NCI-H2227 (cell line): ENCODE data around the gene NCEH1.
"Not testable (repeated sequence)": the region's sequence is repeated elsewhere in the genome, so short reads cannot be mapped to it uniquely, and the experiment has no call there.

ENCODE experiments used
- DNase-seq: peaks from one replicate; lab custom pipeline; 2025; ENCODE audit not compliant: unreplicated experiment; lab: John Stamatoyannopoulos, UW

Gene NCEH1

DNA sequence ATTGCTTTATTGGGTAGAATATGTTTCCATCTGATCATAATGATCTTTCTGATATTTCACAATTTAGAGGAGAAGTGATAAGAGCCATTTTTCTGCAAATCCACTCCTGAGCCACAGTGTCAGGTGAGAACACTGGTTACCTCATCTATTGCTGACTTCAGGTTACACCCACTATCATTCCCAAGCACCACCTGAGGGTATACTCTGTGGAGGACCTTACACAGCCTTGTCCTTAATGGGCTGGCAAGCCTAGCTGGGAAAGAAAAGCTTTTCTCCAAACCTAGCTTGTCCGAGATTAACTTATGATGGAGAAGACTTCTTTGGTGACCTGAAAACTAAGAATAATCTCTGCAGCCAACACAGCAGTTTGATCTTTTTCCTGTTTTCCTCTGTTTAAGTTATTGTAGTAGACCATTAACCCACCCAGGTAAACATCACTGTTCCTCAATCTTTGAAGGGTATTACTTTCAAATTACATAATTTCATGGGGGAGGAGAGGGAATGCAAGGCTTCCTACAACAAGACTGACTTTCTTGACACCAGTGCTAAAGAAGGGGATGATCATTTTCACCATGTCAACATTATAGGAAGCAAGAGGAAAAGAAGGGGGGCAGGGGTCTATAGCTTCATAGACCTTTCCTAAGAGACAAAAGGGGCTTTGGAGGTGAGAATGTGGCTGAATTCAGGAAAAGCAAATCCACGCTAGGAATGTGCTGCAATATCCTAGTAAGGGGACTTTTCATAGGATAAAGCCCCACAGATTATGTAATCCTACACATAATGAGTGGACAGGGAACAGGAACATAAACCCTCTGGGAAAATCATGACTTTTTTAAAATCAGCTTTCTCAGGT is 1.7 kb downstream of the NCEH1 start:
- no peak for DNase-seq

DNA sequence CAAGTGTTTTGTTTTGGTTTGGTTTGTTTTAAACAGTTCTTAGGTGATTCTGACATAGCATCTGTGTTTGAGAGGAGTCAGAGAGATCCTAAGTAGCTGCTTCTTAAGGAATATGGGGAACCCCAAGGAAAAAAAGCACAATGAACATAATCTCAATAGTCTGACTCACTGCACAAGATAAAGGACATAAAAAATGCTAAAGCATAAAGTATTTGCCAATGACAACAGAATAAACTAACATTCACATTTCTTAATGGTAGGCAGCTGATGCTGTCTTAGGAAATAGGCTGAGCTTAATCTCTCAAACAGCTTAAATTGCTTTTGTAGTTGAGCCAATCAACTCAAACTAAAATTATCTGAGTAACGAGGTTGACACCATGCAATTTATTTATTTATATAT is 2.9 kb downstream of the NCEH1 start:
- no peak for DNase-seq

DNA sequence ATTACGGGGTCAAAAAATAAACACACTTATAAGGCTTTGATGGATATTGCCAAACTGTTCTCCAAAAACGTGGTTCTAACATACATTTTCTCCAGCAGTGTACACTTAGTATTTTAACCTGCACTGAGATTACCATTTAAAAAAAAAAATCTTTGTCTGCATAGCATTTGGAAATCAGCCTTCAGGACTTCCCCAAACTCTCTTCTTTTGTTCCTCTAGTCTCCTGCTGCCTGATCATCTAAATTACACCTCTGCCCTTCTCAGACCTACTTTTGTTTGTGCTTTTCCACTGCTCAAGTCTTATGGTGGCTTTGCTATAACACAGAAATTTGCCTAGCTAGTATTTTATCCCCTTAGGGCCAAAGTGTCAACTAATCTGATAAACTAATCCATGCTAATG is 3.8 kb downstream of the NCEH1 start:
- DNase-seq, result no peak

DNA sequence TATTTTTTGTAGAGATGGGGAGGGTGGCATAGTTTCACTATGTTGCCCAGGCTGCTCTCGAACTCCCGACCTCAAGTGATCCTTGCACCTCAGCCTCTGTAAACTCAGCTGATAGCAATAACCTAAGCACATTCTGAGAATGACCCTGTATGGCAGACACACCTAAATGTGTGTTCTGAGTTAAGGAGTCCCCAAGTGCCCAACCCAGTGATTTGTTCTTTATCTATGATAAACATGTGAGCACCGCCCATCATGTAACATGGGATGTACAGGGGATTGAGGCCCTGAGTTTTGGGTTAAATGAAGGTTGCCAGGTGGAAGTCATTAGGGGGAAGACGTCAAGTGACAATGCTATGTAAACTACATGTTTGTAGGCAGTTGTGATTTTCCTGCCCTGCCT is 5.7 kb downstream of the NCEH1 start:
- DNase-seq, result no peak

DNA sequence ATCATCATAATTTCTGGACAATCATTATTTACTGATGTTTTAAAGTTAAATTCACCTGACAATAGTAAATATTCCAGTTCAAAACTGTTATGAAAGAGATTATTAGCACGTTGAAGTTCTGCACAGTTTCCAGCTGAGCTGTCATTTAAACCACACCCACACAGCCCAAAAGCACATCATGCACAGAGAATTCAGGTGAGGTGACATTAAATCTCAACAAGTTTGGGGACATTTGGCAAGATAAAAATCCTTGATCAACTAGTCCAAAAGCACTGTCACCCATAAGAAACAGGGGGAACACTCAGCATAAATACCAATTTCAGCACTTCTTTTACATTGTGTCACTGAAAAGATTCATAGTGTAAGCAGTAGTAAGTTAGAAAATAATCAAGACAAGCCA is 6.9 kb downstream of the NCEH1 start:
- no peak for DNase-seq

DNA sequence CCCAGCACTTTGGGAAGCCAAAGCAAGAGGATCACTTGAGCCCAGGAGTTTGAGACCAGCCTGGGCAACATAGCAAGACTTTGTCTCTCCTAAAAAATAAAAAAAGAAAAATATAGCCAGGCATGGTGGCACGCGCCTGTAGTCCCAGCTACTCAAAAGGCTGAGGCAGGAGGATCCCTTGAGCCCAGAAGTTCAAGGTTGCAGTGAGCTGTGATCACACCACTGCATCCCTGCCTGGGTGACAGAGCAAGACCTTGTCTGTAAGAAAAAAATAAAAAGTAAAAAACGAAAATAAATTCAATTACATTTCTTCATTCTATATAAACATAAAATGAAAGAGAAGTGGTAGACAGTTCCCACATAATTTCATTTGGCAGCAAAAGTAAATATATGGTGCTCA is 8.1 kb downstream of the NCEH1 start:
- not testable (repeated sequence) for DNase-seq

DNA sequence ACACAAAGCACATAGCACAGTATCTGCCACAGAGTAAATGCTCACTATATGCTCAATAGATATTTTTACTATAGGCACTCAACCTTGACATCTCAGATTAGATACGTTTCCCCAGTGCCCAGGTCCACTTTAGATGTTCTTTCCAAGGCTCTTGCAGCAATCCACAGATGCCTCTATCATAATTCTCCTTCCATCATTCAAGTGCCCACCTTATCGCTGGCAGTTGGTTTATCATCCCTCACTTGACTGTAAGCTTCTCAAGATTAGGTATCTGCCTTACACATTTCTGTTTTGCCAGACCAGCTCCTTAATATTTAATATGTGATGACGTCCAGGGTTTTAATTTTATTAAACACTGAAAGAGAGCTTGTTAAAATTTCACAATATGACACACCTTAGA is 8.6 kb downstream of the NCEH1 start:
- DNase-seq, result no peak

DNA sequence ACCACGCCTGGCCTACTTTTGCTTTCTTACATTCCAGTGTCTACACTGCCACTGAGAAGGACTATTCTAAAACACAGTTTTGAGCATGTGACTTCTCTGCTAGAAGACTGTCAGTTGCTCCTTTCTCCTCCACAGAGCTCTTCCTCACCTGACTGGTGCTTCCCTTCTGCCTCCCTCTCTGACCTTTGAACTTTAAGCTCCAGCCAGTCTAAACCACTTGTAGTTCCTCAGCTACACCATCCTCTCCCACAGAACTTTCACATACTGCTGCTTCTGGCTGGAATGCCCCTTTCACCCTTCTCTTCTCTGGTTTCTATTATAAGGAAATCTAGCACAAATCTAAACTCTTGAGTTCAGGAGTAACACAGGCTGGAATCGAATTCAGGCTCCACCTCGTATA is 9.1 kb downstream of the NCEH1 start:
- no peak for DNase-seq

DNA sequence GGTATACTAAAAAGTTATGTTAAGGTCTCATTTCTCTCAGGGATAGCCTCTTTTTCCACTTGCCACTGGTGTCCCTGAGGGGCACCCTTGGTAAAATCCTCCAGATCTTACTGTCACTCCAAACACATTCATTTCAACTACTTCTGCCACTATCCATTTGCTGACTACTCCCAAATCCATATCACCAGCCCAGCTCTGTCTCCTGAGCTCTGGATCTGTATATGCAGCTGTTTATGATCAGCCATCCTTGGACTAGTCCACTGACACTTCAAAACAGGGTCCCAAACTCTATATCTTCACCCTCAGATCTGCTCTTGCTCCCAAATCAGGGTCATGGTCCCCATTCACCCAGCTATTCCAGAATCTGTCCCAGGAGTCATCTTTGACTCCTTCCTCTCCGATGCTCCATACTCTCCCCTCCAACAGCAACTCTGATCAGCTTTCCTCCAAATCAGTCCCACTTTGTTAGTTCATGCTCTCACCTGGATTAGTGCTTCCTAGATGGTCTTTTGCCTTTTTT is 9.9 kb downstream of the NCEH1 start:
- DNase-seq, result no peak

DNA sequence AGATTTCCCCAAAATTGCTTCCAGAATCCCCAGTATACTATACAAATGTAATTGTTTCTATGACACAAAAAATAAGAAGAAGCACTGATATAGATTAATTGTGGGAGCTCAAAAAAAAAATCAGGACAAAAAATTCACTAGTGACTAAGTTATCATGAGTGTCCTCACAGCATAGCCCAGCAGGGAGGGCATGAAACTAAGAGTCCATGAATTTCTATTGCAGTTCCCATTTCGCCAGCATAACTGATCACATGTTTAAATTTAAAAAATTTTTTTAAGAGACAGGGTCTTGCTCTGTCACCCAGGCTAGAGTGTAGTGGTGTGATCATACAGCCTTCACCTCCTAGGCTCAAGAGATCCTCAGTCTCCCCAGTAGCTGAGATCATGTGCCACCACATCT is 10.6 kb downstream of the NCEH1 start:
- DNase-seq, result no peak

DNA sequence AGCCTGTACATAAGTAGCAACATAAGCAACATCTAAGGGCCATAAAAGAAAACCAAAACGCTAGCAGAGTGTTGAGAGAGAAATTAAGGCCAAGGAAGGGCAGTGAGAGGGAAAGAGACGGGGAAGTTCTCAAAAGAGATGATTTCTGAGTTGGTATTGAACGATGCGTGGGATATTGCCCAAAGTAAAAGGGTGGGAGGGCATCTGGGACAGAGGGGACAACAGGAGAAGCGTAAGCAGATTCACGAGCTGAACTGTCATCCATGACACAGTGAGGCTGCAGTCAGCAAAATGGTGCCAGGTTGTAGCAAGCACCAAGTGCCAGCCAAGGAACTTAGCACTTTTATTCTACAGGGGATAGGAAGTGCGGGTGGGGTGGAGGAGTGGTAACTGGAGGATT is 11.8 kb downstream of the NCEH1 start:
- DNase-seq, result no peak

DNA sequence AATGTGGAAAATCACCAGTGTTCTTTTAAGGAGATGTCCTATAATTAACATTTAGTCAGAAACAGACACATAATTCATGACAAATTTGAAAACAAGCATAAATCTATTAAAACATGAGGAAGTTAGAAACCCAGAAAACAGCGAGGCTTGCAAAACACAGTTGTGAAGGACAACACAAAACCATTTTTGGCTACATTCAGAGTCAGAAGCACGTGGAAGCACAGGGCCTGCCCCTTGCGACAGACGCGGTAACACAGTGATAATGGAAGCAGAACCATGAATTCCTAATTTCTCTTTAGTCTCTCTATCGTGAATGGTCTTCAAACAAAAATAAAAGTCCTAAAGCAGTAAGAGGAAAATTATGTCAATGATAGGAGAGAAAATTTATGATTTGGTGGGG is 12.2 kb downstream of the NCEH1 start:
- DNase-seq, result no peak

DNA sequence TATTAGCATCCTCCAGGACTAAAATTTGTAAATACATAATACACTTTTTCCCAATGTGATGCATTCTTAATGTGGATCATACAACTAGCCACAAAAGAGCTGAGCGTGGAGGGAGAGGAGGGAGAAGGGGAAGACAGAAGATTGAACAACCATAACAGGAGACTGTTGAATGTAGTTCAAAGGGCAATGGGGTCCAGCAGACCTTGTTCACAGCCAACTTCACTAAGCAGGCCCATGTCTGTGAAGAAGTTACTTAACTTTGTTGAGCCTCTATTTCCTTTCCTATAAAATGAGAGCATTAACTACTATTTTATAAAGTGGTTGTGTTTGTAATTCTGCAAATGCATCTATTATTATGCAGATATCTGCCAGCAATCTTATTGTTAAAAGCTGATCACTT is 13.3 kb downstream of the NCEH1 start:
- no peak for DNase-seq

DNA sequence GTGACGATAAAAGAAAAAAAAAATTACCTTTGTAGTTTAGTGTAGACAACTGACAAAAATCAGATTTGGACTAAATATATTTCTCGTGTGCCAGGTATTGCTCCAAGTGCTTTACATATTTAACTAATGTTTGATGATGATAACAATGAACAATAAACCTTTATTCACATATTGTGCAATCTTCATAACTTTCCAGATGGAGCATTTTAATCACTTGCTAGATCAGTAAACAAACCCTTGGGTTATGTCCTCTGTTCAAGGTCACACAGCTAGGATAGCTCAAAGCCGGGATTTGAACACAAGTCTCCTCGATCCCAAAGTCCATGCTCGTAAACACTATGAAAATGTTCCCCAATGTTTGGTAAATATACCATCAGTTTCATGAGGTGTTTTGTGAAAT is 14.5 kb downstream of the NCEH1 start:
- no peak for DNase-seq

DNA sequence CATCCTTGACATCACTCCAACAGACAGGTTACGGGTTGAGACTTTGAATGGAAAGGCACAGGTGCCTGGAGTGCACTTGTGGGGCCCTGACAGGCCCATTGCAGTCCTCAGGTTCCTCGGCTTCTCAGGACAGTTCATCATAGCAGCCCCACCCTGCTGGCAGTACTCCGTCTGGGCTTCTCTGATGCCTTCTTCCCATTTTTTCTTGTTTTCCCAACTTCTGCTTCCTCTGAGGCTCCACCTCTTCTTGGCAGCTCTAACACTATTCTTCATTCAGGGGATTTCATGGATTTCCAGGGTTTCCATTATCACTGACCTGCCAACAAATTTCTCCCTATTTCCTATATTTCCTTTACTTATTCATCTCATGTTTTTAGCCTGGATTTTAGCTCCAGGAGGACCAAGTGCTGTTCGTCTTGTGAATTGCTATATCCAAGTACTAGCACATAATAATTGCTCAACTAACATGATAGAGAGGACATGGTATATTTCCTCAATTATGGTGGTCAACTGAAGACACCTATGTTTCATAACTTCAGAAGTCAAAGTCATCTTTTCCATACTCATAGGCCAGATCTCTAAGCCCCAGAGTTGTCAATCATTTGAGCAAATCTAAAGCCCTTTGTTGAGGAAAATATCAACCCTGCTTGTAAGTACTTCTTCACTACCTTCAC is 16.2 kb downstream of the NCEH1 start:
- no peak for DNase-seq

DNA sequence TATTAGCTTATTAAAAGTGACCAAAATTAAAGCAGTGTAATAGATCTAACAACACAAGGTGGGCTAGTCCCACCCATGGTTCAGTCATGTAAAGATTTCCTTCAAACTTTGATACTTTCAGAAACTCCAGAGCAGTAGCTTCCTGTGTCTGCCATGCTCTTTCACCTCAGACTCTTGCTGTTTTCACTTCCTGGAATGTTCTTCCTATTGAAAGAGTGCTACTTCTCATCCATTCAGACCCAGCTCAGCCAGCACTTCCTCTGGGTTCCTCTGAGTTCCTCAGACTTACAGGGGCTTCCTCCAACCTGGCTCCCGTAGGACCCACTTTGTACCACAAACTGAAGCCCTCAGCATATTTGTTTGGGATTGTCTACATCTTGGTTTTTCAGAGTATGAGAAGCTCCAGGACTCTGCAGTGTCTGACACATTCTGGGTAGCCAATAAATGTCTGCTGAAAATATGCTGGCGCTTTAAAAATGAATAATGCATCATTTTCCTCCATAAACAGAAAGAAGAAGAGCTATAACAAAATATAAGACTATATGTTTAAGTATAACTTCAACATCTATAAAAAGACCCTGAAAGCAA is 18.0 kb downstream of the NCEH1 start:
- no peak for DNase-seq

DNA sequence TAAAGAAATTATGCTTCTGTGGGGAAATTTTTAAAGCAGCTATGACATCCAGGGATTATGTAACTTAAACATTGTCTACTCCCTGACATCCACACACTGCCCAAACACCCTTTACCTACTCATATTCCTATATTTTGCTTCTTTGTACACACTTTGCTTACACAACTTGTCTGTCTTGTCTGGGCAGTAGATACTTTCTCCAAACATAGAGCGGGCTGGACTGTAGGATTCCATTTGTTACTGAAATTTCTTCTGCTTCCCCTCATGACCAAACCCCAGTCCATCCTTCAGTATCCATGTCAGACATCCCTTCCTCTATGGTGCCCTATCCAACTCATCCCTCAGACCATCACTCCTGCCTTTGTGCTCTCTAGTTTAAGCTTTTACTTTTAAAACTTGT is 19.9 kb downstream of the NCEH1 start:
- no peak for DNase-seq

DNA sequence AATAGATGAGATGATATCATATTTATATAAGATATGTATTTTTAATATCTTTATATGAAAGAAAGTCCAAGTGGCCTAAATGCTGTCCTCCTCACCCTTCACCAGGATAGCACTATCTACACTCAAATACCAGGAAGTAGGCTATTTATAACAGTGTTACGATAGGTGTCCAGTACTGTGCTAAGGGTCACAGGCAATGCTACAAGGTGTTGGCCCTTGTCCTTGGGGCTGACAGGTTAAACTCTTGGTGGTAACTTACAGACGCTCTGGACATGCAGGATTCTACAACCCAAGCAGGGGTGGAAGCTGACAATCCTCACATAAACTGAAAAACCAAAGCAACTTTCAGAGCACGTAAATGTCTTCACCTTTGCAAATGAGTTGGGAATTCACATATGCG is 22.3 kb downstream of the NCEH1 start:
- no peak for DNase-seq

DNA sequence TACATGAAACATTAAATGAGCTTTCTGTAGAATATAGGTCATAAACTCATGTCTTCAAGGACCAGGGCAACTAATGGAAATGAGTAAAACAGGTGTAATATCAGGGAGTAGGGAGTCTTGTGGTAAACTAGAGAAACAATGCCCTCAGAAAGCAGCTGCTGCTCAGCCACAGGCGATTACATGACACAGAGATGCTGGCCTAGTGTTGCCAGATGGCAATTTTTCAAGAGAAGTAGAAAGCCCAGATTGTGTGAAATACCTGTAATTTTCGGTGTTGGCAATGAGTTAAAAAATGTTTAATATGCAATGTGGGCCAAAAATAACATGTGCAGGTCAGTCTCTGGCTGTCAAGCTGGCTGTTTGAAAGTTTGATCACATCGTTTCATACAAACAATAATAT is 23.4 kb downstream of the NCEH1 start:
- DNase-seq, result no peak

DNA sequence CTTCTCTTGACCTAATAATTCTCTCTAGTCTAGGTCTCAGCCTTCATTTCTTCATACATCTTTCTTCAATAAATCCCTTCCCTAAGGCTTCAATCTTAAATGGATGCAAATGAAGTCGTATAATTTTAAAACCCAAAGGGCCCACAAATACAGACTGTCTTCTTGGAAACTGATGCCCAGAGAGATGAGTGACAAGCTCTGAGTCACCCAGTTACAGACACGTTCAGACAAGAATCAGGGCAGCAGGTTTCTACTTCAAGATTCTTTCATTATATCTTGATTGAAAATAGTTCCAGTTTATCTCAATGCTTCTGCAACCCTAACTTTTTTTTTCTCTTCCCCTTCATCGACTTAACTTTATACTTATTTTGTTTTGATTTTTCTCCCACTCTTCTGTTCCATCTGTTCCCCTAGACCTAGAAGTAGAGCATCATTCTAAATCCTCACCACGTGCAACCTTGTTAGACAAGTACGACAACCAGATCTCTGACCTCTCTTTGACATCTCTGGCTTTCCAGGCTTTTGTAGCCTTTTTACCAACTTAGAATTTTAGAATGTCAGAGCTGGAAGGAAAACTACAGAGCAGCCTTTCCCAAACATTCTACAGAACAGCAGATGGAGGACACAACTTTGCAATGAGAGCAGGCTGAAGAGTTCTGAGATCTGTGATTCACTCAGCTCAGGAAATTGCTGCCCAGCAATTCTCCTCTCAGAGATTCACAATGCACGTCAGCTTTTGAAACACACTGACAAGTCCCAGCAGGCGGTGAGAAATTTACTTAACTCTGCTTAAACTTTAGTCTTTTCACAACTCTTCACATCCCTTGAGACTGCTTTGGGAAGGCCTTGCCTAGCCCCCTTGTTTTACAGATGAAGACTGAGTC is 25.3 kb downstream of the NCEH1 start:
- DNase-seq, result no peak

DNA sequence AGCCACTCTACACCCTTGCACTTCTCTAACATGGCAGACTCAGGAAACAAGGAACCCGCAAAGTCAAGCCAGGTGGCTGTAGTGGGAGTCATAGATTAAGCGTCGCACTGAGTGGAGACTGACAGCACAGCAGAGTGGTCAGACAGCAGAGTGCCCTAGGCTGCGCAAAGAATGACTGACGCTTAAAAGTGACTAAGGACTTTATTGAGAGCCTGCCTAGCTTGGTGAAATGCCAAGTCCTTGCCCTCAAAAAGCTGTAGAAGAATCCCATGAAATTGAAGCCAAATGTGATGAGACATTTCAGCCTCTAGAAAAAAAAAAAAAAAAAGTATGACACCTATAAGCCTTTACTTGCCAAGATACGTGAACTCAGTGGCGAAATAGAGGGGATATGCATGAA is 30.2 kb downstream of the NCEH1 start:
- no peak for DNase-seq
